ACC112 (cell line): ENCODE results near the gene RBM38.
"Not testable (repeated sequence)": the region's sequence is repeated elsewhere in the genome, so short reads cannot be mapped to it uniquely, and the experiment has no call there.

Source experiments
- H2AFZ ChIP-seq: fragments of 200-600 bp; sonication (generic); one replicate; pipeline ENCODE4 v1.6.0; 2017; ENCODE audit warnings: antibody characterized with exemption, low read length; ENCODE audit not compliant: unreplicated experiment
- H3K27ac ChIP-seq: fragments of 200-600 bp; sonication (generic); 2 replicates; pipeline ENCODE4 v1.5.1; 2014; ENCODE audit warnings: low read depth, mild to moderate bottlenecking, antibody characterized with exemption, low read length, moderate library complexity
- H3K27me3 ChIP-seq: fragments of 200-600 bp; sonication (generic); 2 replicates; pipeline ENCODE4 v1.6.1; 2014; ENCODE audit warnings: mild to moderate bottlenecking, antibody characterized with exemption, low read length, moderate library complexity, mixed read lengths; ENCODE audit not compliant: insufficient read depth
- H3K36me3 ChIP-seq: fragments of 200-600 bp; sonication (generic); 2 replicates; pipeline ENCODE4 v1.6.1; 2016; ENCODE audit warnings: mild to moderate bottlenecking, antibody characterized with exemption, low read length, moderate library complexity, mixed read lengths; ENCODE audit not compliant: insufficient read depth
- H3K4me1 ChIP-seq: fragments of 200-600 bp; sonication (generic); one replicate; pipeline ENCODE4 v1.6.1; 2016; ENCODE audit warnings: low read length, mixed read lengths; ENCODE audit not compliant: insufficient read depth, unreplicated experiment, control insufficient read depth
- H3K4me3 ChIP-seq: fragments of 200-600 bp; sonication (generic); 2 replicates; pipeline ENCODE4 v1.5.1; 2014; ENCODE audit warnings: mild to moderate bottlenecking, low read depth, low read length
- H3K79me2 ChIP-seq: fragments of 200-600 bp; sonication (generic); one replicate; pipeline ENCODE4 v1.6.0; 2016; ENCODE audit warnings: low read length; ENCODE audit not compliant: control insufficient read depth, unreplicated experiment, insufficient read depth

The RBM38 gene

DNA sequence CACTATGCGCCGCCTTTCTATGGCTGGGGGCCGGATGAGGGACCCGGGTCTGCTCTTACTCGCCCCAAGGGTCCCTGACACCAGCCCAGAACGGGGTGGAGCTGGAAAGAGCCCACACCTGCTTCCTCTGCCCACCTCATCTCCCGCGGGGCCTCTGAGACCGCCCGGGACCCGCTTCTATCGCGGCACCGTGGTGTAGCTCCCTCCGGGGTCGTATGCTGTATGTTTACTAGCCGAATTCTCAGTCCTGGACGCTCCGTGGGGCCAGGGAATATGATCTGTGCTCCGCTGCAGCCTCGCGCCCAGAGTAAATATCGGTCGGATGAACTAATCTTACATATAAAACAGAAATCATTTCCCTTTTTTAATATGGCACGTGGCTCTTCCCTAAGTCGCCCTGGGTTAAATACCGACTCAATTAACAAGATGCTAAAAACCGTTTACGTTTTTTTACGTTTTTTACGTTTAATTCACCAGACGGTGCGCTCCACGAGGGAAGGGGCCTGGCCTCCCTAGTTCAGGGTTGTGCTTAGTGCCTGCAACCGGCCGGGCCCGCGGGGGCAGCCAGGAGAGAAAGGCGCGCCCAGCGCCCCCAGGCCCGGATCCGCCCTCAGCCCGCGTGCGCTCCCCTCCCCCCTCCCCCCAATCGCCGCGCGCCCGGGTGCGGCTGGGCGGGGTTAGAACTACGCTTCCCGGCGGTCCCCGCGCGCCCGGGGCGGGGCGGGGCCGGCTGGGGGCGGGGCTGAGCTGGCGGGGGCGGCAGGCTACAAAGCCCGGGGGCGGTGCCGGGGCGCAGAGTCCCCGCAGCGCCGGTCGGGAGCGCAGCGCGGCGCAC lies at the start of gene RBM38:
Gene RBM38 (plus strand): TSS at position 793 of the 835 bp plus-strand sequence. CDS start 186 bp downstream, outside the sequence.
- no peak within 1 kb of the TSS for H3K27ac ChIP-seq
- H3K36me3 ChIP-seq, result no peaks in the 10 kb centered on the region
- H3K4me1 ChIP-seq, result peaks cover 13% of the 10 kb centered on the region
- H3K27me3 ChIP-seq, result no peaks in the 10 kb centered on the region
- H3K79me2 ChIP-seq, result peaks cover 8% of the 10 kb centered on the region
- peak within 1 kb of the TSS; percentile 94 for H2AFZ ChIP-seq
- H3K4me3 ChIP-seq, result peak within 1 kb of the TSS; percentile 87

DNA sequence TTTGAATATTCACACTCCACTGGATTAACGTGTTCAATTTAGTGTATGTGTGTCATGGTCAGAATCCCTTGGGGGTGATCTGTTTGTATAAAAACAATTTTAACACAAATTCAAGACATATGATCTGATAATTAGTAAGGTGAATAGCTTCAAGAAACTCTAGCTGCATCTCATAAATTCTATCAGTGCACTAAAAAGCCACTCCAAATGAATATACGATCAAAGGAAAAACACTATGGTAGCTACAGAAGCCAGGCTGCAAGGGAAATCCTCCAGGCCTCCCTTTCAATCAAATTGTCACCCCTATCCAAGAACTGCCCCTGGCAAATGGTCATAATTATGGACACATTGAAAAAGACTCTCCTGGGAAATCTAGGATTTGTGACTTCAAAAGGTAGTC lies 49.5 kb upstream of the RBM38 start:
- no peaks in the 10 kb centered on the region for H3K36me3 ChIP-seq
- no peak overlapping the region for H3K27ac ChIP-seq
- H3K4me1 ChIP-seq, result peaks cover 2% of the 10 kb centered on the region
- no peaks in the 10 kb centered on the region for H3K79me2 ChIP-seq
- no peak overlapping the region for H3K4me3 ChIP-seq
- H3K27me3 ChIP-seq, result peaks cover 28% of the 10 kb centered on the region
- no peak overlapping the region for H2AFZ ChIP-seq

DNA sequence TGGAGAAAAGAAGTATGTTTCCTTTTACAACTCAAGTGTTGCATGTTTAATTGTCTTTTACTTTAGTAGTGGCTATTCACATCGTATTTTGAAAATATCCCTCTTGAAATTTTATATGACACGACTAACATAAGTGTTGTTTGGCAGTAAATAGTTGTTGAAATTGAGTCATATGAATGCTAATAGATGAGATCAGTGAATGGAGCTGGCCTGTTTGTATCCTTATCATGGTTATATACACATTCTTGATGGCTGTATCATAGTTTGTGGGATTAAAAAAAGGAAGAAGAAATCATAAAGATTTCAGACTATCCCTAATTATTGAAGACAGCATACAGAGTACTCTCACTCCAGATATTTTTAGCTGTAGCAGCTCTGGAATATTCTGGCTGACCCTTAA lies 48.4 kb upstream of the RBM38 start:
- Histone ChIP-seq H2AFZ (no peak overlapping the region), H3K27me3 (peaks cover 20% of the 10 kb centered on the region), H3K27ac (no peak overlapping the region), H3K4me1 (peaks cover 3% of the 10 kb centered on the region), H3K36me3 (no peaks in the 10 kb centered on the region), H3K4me3 (no peak overlapping the region), H3K79me2 (no peaks in the 10 kb centered on the region)

DNA sequence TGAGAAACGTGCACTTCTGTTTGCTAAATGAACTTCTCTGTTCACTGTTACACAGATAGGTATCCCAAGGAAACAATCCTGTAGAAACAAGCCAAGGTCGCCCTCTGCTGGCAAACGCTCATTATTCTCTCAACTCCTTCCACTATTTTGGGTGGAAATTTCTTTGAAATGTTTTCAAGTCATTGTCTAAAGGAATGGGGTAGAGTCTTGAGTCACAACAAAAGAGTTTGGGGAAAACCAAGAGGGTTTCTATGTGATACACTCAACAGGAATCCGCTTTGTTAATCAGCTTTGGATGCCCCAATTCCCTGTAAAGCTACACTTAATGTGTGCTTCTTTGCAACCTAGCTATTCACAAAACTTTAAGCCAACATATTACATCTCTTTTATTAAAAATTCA lies 44.7 kb upstream of the RBM38 start:
- no peak overlapping the region for H3K4me3 ChIP-seq
- peaks cover 9% of the 10 kb centered on the region; the same call in 1 of the 2 replicates for H3K27me3 ChIP-seq
- H3K79me2 ChIP-seq, result peaks cover 5% of the 10 kb centered on the region
- no peak overlapping the region for H3K27ac ChIP-seq
- peaks cover 3% of the 10 kb centered on the region for H3K4me1 ChIP-seq
- no peak overlapping the region for H2AFZ ChIP-seq
- no peaks in the 10 kb centered on the region for H3K36me3 ChIP-seq

DNA sequence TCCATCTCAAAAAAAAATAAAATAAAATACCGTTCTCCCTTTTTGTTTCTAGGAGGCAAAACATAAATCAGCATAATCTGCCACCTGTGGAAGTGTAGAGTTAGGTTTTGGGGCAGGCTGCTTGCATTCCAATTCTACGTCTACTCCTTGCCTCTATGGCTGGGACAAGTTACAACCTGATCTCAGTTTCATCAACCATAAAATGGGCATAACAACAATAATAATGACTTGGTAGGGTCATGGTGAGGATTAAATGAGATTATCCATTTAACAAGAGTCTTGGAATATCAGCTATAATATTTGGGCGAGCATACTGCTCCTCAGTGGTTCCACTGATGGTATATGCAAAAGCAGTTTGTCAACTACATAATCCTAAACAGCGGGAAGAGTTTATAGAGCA lies 43.8 kb upstream of the RBM38 start:
- H3K4me3 ChIP-seq, result no peak overlapping the region
- H3K4me1 ChIP-seq, result peaks cover 9% of the 10 kb centered on the region
- H2AFZ ChIP-seq, result no peak overlapping the region
- no peaks in the 10 kb centered on the region for H3K36me3 ChIP-seq
- peaks cover 14% of the 10 kb centered on the region for H3K79me2 ChIP-seq
- H3K27me3 ChIP-seq, result no peaks in the 10 kb centered on the region
- no peak overlapping the region for H3K27ac ChIP-seq

DNA sequence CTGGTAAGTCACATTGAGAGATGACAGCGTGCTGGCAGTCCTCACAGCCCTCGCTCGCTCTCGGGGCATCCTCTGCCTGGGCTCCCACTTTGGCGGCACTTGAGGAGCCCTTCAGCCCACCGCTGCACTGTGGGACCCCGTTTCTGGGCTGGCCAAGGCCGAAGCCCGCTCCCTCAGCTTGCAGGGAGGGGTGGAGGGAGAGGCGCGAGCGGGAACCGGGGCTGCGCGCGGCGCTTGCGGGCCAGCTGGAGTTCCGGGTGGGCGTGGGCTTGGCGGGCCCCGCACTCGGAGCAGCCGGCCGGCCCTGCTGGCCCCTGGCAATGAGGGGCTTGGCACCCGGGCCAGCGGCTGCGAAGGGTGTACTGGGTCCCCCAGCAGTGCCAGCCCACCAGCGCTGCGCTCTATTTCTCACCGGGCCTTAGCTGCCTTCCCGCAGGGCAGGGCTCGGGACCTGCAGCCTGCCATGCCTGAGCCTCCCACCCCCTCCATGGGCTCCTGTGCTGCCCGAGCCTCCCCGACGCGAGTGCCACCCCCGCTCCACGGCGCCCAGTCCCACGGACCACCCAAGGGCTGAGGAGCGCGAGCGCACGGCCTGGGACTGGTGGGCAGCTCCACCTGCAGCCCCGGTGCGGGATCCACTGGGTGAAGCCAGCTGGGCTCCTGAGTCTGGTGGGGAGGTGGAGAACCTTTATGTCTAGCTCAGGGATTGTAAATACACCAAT lies 42.8 kb upstream of the RBM38 start:
- peaks cover 24% of the 10 kb centered on the region for H3K79me2 ChIP-seq
- not testable (repeated sequence) for H3K36me3 ChIP-seq, H3K27me3 ChIP-seq, H3K27ac ChIP-seq, H2AFZ ChIP-seq, H3K4me3 ChIP-seq
- H3K4me1 ChIP-seq, result peaks cover 17% of the 10 kb centered on the region

DNA sequence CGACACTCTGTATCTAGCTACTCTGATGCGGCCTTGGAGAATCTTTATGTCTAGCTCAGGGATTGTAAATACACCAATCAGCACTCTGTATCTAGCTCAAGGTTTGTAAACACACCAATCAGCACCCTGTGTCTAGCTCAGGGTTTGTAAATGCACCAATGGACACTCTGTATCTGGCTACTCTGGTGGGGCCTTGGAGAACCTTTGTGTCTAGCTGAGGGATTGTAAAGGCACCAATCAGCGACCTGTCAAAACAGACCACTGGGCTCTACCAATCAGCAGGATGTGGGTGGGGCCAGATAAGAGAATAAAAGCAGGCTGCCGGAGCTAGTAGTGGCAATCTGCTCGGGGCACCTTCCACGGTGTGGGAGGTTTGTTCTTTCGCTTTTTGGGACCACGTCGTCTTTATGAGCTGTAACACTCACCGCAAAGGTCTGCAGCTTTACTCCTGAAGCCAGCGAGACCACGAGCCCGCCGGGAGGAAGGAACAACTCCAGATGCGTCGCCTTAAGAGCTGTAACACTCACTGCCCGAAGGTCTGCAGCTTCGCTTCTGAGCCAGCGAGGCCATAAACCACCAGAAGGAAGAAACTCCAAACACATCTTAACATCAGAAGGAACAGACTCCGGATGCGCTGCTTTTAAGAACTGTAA lies 42.1 kb upstream of the RBM38 start:
- not testable (repeated sequence) for H3K4me3 ChIP-seq, H3K27ac ChIP-seq, H3K36me3 ChIP-seq, H3K27me3 ChIP-seq, H2AFZ ChIP-seq
- peaks cover 29% of the 10 kb centered on the region for H3K79me2 ChIP-seq
- peaks cover 17% of the 10 kb centered on the region for H3K4me1 ChIP-seq

DNA sequence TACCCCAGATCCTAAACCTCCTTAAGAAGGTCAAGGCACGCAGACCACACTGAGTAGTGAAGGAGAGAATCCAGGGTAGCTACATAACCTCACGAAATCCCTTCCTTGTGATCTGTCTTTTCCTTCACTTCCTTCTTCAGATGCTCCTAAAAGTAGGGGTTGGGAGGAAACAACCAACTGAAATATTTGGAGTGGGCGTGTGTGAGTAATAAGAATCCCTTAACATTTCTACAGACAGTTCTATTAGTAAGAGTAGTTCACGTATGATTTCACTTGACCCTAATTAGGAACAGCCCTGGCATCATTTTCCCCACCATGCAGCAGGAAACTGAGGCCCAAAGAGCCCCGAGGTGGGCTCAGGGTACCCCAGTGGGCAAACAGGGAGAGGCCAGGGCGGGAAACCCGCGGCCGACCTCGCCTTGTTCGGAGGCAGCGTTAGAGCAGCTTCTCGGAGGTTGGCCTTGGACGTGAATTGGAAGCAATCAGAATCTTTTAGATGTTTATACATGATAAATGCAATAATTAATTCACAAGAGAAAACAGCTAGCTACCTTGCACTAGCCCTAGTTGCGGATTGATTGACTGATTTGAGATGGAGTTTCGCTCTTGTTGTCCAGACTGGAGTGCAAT lies 41.0 kb upstream of the RBM38 start:
- no peak overlapping the region for H3K27ac ChIP-seq

DNA sequence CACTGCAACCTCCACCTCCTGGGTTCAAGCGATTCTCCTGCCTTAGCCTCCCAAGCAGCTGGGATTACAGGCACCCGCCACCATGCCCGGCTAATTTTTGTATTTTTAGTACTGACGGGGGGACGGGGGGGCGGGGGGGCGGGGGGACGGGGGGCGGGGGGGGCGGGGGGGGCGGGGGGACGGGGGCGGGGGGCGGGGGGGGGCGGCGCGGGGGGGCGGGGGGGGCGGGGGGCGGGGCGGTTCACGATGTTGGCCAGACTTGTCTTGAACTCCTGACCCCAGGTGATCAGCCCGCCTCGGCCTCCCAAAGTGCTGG lies 40.5 kb upstream of the RBM38 start:
- H3K36me3 ChIP-seq, result peaks cover 23% of the 10 kb centered on the region
- peak overlapping the region; percentile 92 for H3K4me3 ChIP-seq
- peaks cover 17% of the 10 kb centered on the region for H3K4me1 ChIP-seq
- not testable (repeated sequence) for H3K27me3 ChIP-seq
- H3K27ac ChIP-seq, result peak overlapping the region; percentile 64
- peak overlapping the region; percentile 5 for H2AFZ ChIP-seq
- H3K79me2 ChIP-seq, result peaks cover 29% of the 10 kb centered on the region

More for the DNA sequence above, 41.0 kb upstream of the RBM38 start:
- no peak overlapping the region for H2AFZ ChIP-seq
- H3K4me3 ChIP-seq, result no peak overlapping the region
- peaks cover 17% of the 10 kb centered on the region for H3K4me1 ChIP-seq
- H3K36me3 ChIP-seq, result peaks cover 19% of the 10 kb centered on the region; the same call in 1 of the 2 replicates
- no peaks in the 10 kb centered on the region for H3K27me3 ChIP-seq
- peaks cover 29% of the 10 kb centered on the region for H3K79me2 ChIP-seq

DNA sequence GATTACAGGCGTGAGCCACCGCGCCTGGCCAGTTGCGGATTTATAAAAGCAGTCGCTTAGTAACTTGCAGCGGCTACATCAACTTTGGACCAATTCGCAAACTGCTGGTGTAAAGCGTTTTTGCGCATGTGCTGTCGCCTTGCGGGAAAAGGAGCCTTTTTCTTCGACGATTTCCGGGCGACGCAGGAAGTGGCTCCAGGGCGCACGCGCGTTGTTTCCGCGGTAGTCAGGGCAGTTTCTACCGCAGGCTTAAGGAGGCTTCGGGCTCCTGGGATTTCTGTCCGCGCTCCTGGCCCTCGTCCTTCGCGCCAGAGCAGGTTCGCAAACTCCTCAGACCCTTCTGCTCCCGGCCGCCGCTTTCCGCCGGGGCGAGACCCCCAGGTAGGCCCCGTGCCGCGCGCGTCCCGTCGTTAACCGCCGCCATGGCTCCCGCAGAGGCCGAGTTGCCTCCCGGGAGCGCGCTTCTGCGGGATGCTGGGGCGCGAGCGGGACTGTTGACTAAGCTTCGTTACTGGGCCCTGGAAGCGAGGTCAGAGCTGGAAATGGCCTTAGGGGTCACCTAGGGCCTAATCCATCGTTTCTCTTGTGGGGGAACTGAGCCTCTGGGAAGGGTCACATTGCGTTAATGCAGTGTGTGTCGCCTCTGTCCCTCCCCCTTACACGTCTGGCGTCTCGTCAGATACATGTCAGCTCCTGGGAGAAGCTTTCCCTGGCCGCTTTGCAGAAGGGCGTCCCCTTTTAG lies 40.0 kb upstream of the RBM38 start, which contains the start of gene RAE1:
Gene RAE1 (plus strand): TSS at position 214 of the 742 bp plus-strand sequence. CDS start 2,784 bp downstream, outside the sequence.
- H3K36me3 ChIP-seq, result peaks cover 28% of the 10 kb centered on the region
- H3K27ac ChIP-seq, result peak within 1 kb of the TSS; percentile 64
- no peaks in the 10 kb centered on the region for H3K27me3 ChIP-seq
- H2AFZ ChIP-seq, result peak within 1 kb of the TSS; percentile 5
- peaks cover 17% of the 10 kb centered on the region for H3K4me1 ChIP-seq
- peaks cover 29% of the 10 kb centered on the region for H3K79me2 ChIP-seq
- peak within 1 kb of the TSS; percentile 92 for H3K4me3 ChIP-seq
